Sigmoid colon (tissue), 7 donors: ENCODE measurements around the gene ELMOD3. TPM values are rescaled to one million over a fixed set of nuclear protein-coding genes. Genes with fewer than 3 reads are reported as not detected.
"Not testable (repeated sequence)": the region's sequence is repeated elsewhere in the genome, so short reads cannot be mapped to it uniquely, and the experiment has no call there.

Experiments used
- DNase-seq: peaks from one replicate; pipeline ENCODE4 v3.0.0-alpha.2; 2019
- H3K27ac ChIP-seq, 4 donors: fragments of 200-600 bp; sonication (generic); one replicate each; pipeline ENCODE4 v1.5.1; 2016 to 2019; ENCODE audit warnings: mild to moderate bottlenecking in 1 of 4
- H3K27me3 ChIP-seq, 3 donors: fragments of 200-600 bp; sonication (generic); one replicate each; pipeline ENCODE4 v1.5.1; 2019; ENCODE audit warnings: mild to moderate bottlenecking in 1 of 3
- H3K36me3 ChIP-seq, 4 donors: fragments of 200-600 bp; sonication (generic); one replicate each; pipeline ENCODE4 v1.5.1; 2016 to 2019
- H3K4me1 ChIP-seq, 4 donors: fragments of 200-600 bp; sonication (generic); one replicate each; pipeline ENCODE4 v1.5.1; 2017 to 2019
- H3K4me3 ChIP-seq, 4 donors: fragments of 200-600 bp; sonication (generic); one replicate each; pipeline ENCODE4 v1.5.1; 2017 to 2019; ENCODE audit warnings: mild to moderate bottlenecking in 2 of 4, moderate library complexity in 1 of 4
- H3K9me3 ChIP-seq, 4 donors: fragments of 200-600 bp in 3 of 4; sonication (generic) in 3 of 4; one replicate each; pipeline versions ENCODE4 v1.5.1 to v1.6.1; 2013 to 2019
- EP300 ChIP-seq, 4 donors: sonication (generic); formaldehyde crosslinking; IDR thresholded peaks; one replicate each; pipeline ENCODE4 v1.6.1; 2017; ENCODE audit warnings: antibody characterized with exemption in 4 of 4
- POLR2A ChIP-seq, 2 donors: fragments of 450-650 bp; IDR thresholded peaks; one replicate each; pipeline ENCODE4 v1.6.1; 2016; ENCODE audit warnings: antibody characterized with exemption in 2 of 2, mild to moderate bottlenecking in 2 of 2, moderate library complexity in 2 of 2
- POLR2AphosphoS5 ChIP-seq, 4 donors: sonication (generic); formaldehyde crosslinking; IDR thresholded peaks; one replicate each; pipeline ENCODE4 v1.6.1; 2017; ENCODE audit warnings: antibody characterized with exemption in 4 of 4
- whole genome bisulfite sequencing, 2 donors: extraction: QIAGEN DNeasy Blood & Tissue Kit; methylation state at CpG; one replicate each; pipeline ENCODE4 v1.1.7; 2013; 5-methylcytosine and 5-hydroxymethylcytosine counted together
- intact Hi-C: fragments of 100-400 bp; cut with DNase I; formaldehyde crosslinking; loops from one replicate; pipeline ENCODE4 v1.15.1; 2023
- polyA plus RNA-seq, 3 donors: library from polyadenylated mRNA; stranded (reverse); fragments of 200-250 nt; gene quantifications; one replicate each; pipeline ENCODE4 v1.2.3, GENCODE V29; 2013
- total RNA-seq, 4 donors: library from RNA; depleted of rRNA; stranded (reverse); fragments of >200 nt; gene quantifications; one replicate each; pipeline ENCODE4 v1.1.0, GENCODE V29; 2016
- TF ChIP-seq, protein P1 (sequence below), 4 experiments: fragments of 450-650 bp in 3 of 4; fragments of 200-600 bp in 1 of 4; IDR thresholded peaks; one replicate each; pipeline ENCODE4 v1.5.1; 2016 to 2019; ENCODE audit warnings: antibody characterized with exemption in 4 of 4, mild to moderate bottlenecking in 3 of 4, moderate library complexity in 2 of 4
- donor health status: healthy with polysubstance abuse.
- donor health status: Bipolar disorder and iron deficiency.
- donor health status: healthy.

ELMOD3 gene
- total and polyA plus RNA-seq, 7 donors = 11.6 to 26.3 (median 19.7) TPM

GRCh38 chr2:85409845-85410583 is 55.4 kb downstream of the ELMOD3 start, which contains the start of gene CAPG:
CAPG (minus strand) TSS chr2:85410366; CDS start chr2:85402145, 8,221 bp downstream.
- no peak for DNase-seq
- Histone ChIP-seq H3K27ac (peak within 1 kb of the TSS in 2 of 4 donors; percentile 6 to 27), H3K4me1 (peaks cover 0 to 27% (median 17%) of the 10 kb centered on the region in 4 donors), H3K36me3 (no peaks in the 10 kb centered on the region), H3K9me3 (no peaks in the 10 kb centered on the region), H3K4me3 (peak within 1 kb of the TSS in 1 of 4 donors; percentile 22), H3K27me3 (no peaks in the 10 kb centered on the region)
- TF ChIP-seq POLR2A (IDR thresholded peaks at IDR 0.05) (no peak), EP300 (IDR thresholded peaks at IDR 0.05) (no peak), POLR2AphosphoS5 (IDR thresholded peaks at IDR 0.05) (no peak)
- TF ChIP-seq, protein P1, sequence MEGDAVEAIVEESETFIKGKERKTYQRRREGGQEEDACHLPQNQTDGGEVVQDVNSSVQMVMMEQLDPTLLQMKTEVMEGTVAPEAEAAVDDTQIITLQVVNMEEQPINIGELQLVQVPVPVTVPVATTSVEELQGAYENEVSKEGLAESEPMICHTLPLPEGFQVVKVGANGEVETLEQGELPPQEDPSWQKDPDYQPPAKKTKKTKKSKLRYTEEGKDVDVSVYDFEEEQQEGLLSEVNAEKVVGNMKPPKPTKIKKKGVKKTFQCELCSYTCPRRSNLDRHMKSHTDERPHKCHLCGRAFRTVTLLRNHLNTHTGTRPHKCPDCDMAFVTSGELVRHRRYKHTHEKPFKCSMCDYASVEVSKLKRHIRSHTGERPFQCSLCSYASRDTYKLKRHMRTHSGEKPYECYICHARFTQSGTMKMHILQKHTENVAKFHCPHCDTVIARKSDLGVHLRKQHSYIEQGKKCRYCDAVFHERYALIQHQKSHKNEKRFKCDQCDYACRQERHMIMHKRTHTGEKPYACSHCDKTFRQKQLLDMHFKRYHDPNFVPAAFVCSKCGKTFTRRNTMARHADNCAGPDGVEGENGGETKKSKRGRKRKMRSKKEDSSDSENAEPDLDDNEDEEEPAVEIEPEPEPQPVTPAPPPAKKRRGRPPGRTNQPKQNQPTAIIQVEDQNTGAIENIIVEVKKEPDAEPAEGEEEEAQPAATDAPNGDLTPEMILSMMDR (IDR thresholded peaks at IDR 0.05) = no peak
- intact Hi-C loops = no loop called here
- WGBS, 2 donors = 13 to 23% methylated on average over 12 of the region's 12 CpGs

GRCh38 chr2:85410584-85411404 is 56.2 kb downstream of the ELMOD3 start:
- intact Hi-C loops = no loop called here
- H3K4me3 ChIP-seq = no peak overlapping the region
- TF ChIP-seq POLR2AphosphoS5 (IDR thresholded peaks at IDR 0.05) (no peak), EP300 (IDR thresholded peaks at IDR 0.05) (no peak), POLR2A (IDR thresholded peaks at IDR 0.05) (no peak)
- TF ChIP-seq, protein P1 (IDR thresholded peaks at IDR 0.05) = no peak
- no peak for DNase-seq
- peak overlapping the region in 1 of 4 donors; percentile 27 for H3K27ac ChIP-seq
- H3K27me3 ChIP-seq = no peaks in the 10 kb centered on the region
- H3K9me3 ChIP-seq = no peaks in the 10 kb centered on the region
- H3K4me1 ChIP-seq = peaks cover 0 to 27% (median 17%) of the 10 kb centered on the region in 4 donors
- WGBS, 2 donors = 49 to 77% methylated on average over 13 of the region's 13 CpGs
- H3K36me3 ChIP-seq = no peaks in the 10 kb centered on the region

DNA sequence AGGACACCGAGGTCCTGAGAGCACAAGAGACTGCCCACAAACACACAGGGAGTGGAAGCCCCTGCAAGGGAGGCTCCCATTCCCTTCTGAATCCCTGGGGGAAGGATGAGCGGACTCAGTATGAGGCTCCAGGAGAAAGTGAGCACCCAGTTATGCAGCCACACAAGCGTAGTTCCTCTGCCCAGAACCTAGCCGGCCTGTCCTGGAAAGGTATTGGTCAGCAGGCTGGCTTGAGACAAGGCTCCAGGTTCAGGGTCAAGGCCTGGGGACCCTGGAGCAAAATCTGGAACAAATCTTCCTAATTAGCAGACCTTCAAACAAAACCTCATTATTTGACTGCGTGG is 56.8 kb downstream of the ELMOD3 start:
- Histone ChIP-seq H3K4me1 (peaks cover 0 to 27% (median 17%) of the 10 kb centered on the region in 4 donors), H3K36me3 (no peaks in the 10 kb centered on the region), H3K27me3 (no peaks in the 10 kb centered on the region), H3K27ac (no peak overlapping the region), H3K9me3 (no peaks in the 10 kb centered on the region), H3K4me3 (no peak overlapping the region)
- DNase-seq = no peak
- WGBS, 2 donors = 95% methylated on average over 5 of the region's 5 CpGs
- intact Hi-C loops = no loop called here
- TF ChIP-seq EP300 (IDR thresholded peaks at IDR 0.05) (no peak), POLR2A (IDR thresholded peaks at IDR 0.05) (no peak), POLR2AphosphoS5 (IDR thresholded peaks at IDR 0.05) (no peak)
- TF ChIP-seq, protein P1 (IDR thresholded peaks at IDR 0.05) = no peak

DNA sequence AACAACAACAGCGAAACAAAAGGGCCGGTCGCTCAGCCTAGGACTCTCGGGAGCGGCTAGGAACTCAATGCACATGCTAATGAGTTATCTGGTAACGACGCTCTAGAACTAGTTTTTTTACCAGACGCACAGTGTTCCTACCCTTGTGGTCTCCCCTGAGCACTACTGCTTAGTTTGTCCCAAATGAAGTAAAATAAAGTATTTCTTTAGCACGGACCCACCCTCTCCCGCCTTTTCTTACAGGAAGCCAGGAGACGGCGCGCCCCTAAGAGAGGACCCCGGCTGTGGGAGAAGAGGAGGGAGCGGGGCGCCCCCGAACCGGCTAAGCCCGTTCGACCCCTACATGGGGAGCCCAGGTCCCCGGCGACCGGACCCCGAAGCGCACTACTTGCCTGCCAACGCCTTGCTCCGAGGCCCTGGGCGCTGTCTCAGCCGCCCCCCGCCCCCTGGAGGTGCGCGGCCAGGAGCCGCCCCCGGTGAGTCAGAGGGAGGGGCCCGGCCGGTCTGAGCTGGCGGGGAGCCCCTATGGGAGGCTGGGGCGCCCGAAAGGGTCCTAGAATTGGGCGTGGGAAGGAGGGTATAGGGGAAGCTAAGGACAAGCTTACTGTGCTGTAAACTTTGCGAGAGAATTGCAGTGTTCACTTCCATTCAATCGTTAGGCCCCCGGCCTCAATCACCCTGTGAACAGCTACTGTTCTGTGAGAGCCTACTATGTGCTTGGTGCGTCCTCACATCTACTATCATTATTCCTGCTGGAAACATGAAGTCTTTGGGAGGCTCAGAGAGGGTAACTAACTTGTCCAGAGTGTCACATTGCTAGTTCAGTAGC is 59.2 kb downstream of the ELMOD3 start:
- no peaks in the 10 kb centered on the region for H3K27me3 ChIP-seq
- peak; percentile 17 to 45 (median 37) for TF ChIP-seq POLR2AphosphoS5 (IDR thresholded peaks at IDR 0.05)
- no peak for TF ChIP-seq EP300 (IDR thresholded peaks at IDR 0.05)
- TF ChIP-seq, protein P1 (IDR thresholded peaks at IDR 0.05) = no peak
- TF ChIP-seq POLR2A (IDR thresholded peaks at IDR 0.05) = peak in 1 of 2 donors; percentile 26
- DNase-seq = no peak
- peak overlapping the region; percentile 40 to 67 (median 54) for H3K4me3 ChIP-seq
- H3K9me3 ChIP-seq = no peaks in the 10 kb centered on the region
- peak overlapping the region; percentile 44 to 60 (median 56) for H3K27ac ChIP-seq
- H3K36me3 ChIP-seq = no peaks in the 10 kb centered on the region
- WGBS, 2 donors = 4 to 7% methylated on average over 44 of the region's 44 CpGs
- intact Hi-C loops = no loop called here
- peaks cover 0 to 31% (median 18%) of the 10 kb centered on the region in 4 donors for H3K4me1 ChIP-seq

DNA sequence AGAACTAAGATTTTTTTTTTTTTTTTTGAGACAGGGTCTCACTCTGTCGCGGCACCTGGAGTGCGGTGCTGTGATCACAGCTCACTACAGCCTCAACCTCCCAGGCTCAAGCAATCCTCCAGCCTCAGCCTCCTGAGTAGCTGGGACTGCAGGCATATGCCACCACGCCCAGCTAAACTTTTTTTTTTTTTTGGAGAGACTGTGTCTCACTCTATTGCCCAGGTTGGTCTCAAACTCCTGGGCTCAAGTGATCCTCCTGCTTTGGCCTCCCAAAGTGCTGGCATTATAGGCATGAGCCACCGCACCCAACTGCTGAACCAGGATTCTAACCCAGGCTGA is 59.8 kb downstream of the ELMOD3 start:
- H3K27ac ChIP-seq = peak overlapping the region in 3 of 4 donors; percentile 44 to 60 (median 55)
- H3K9me3 ChIP-seq, H3K36me3 ChIP-seq, DNase-seq, H3K27me3 ChIP-seq, intact Hi-C loops: not testable (repeated sequence)
- WGBS, 2 donors = 76 to 87% methylated on average over 5 of the region's 5 CpGs
- H3K4me3 ChIP-seq = peak overlapping the region in 1 of 4 donors; percentile 55
- peaks cover 0 to 31% (median 22%) of the 10 kb centered on the region in 4 donors for H3K4me1 ChIP-seq
